OCI-LY3 (cell line): Measurements from ENCODE around the gene NPR3.

ENCODE experiments used
- H2AFZ ChIP-seq: fragments of 200-600, 300-600 bp; shearing (Covaris generic); 2 replicates; pipeline ENCODE4 v1.6.0; 2014; ENCODE audit warnings: antibody characterized with exemption, low read depth, low read length
- H3K27ac ChIP-seq: fragments of 200-600, 300-600 bp; sonication (generic); 2 replicates; pipeline ENCODE4 v1.5.1; 2014; ENCODE audit warnings: mild to moderate bottlenecking, low read length, moderate library complexity, mixed read lengths
- H3K27me3 ChIP-seq: fragments of 200-600, 300-600 bp; sonication (generic); 2 replicates; pipeline ENCODE4 v1.6.1; 2014; ENCODE audit warnings: low read depth, low read length, mixed read lengths
- H3K36me3 ChIP-seq: fragments of 200-600, 300-600 bp; sonication (generic); replicated peaks from 2 replicates; pipeline ENCODE3; 2014; ENCODE audit warnings: low read depth, low read length, mixed read lengths
- H3K4me1 ChIP-seq: fragments of 300-600, 200-600 bp; sonication (generic); 2 replicates; pipeline ENCODE4 v1.6.1; 2014; ENCODE audit warnings: low read length, mixed read lengths
- H3K4me2 ChIP-seq: fragments of 200-600, 300-600 bp; sonication (generic); 2 replicates; pipeline ENCODE4 v1.6.1; 2014; ENCODE audit warnings: low read length, mixed read lengths
- H3K4me3 ChIP-seq: fragments of 300-600, 200-600 bp; sonication (generic); 2 replicates; pipeline ENCODE4 v1.5.1; 2014; ENCODE audit warnings: antibody characterized with exemption, mild to moderate bottlenecking, low read length, moderate library complexity
- H3K79me2 ChIP-seq: fragments of 300-600, 200-600 bp; shearing (Covaris generic); 2 replicates; pipeline ENCODE4 v1.6.1; 2014; ENCODE audit warnings: mild to moderate bottlenecking, low read length, mixed read lengths
- H3K9ac ChIP-seq: fragments of 300-600, 200-600 bp; shearing (Covaris generic); 2 replicates; pipeline ENCODE4 v1.6.0; 2014; ENCODE audit warnings: mild to moderate bottlenecking, low read length, moderate library complexity
- H3K9me3 ChIP-seq: fragments of 200-600, 300-600 bp; shearing (Covaris generic); 2 replicates; pipeline ENCODE4 v1.6.1; 2014; ENCODE audit warnings: low read length, mixed read lengths; ENCODE audit not compliant: insufficient read depth
- H4K20me1 ChIP-seq: fragments of 200-600, 300-600 bp; sonication (generic); 2 replicates; pipeline ENCODE4 v1.6.1; 2016; ENCODE audit warnings: low read length, mixed read lengths; ENCODE audit not compliant: insufficient read depth
- EZH2phosphoT487 ChIP-seq: fragments of 200-600 bp; shearing (Covaris generic); IDR thresholded peaks from 2 replicates; pipeline ENCODE4 v1.6.1; 2018; ENCODE audit warnings: antibody characterized with exemption, mixed run types, low read depth
- TF ChIP-seq, protein P1 (sequence below): fragments of 200-600, 300-600 bp; sonication (generic); IDR thresholded peaks from 2 replicates; pipeline ENCODE4 v1.5.1; 2014; ENCODE audit warnings: antibody characterized with exemption, low read length, low read depth

Gene NPR3

DNA sequence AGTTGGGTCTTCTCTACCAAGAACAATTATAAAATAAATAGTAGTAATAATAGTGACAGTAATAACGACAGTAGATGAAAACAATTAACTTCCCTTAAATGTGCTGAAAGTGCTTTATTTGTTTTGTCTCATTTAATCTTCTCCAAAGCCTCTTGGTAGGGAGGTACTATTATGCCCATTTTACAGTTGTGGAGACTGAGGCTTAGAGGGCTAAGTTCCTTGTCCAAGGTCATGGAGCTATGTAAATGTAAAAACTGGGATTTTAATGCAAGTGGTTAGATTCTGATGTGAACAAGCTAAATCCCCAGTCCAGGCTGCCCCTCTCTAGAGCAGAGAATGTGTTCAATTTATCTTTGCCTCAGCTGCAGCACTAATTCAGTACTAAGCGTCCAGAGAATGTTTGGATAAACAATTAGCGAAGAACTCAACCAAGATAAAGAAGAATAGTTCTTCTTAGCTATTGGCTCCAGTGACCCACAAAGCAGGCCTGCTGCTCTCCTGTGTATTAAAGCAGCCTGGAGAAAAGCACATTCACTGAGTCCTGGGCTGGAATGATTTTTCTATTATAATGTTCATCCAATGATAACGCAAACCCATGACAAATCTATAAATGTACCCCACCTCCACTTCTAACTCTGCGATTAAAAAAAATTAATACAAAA is 68.8 kb downstream of the NPR3 start:
- H3K36me3 ChIP-seq: no peaks in the 10 kb centered on the region
- no peak overlapping the region for H3K27ac ChIP-seq
- no peak overlapping the region for H2AFZ ChIP-seq
- H3K4me3 ChIP-seq: no peak overlapping the region
- no peak overlapping the region for H3K4me2 ChIP-seq
- H3K79me2 ChIP-seq: no peaks in the 10 kb centered on the region
- no peaks in the 10 kb centered on the region for H3K9me3 ChIP-seq
- H3K9ac ChIP-seq: no peak overlapping the region
- peaks cover 17% of the 10 kb centered on the region for H3K4me1 ChIP-seq
- no peaks in the 10 kb centered on the region for H4K20me1 ChIP-seq
- H3K27me3 ChIP-seq: no peaks in the 10 kb centered on the region
- no peak for TF ChIP-seq EZH2phosphoT487
- TF ChIP-seq, protein P1, sequence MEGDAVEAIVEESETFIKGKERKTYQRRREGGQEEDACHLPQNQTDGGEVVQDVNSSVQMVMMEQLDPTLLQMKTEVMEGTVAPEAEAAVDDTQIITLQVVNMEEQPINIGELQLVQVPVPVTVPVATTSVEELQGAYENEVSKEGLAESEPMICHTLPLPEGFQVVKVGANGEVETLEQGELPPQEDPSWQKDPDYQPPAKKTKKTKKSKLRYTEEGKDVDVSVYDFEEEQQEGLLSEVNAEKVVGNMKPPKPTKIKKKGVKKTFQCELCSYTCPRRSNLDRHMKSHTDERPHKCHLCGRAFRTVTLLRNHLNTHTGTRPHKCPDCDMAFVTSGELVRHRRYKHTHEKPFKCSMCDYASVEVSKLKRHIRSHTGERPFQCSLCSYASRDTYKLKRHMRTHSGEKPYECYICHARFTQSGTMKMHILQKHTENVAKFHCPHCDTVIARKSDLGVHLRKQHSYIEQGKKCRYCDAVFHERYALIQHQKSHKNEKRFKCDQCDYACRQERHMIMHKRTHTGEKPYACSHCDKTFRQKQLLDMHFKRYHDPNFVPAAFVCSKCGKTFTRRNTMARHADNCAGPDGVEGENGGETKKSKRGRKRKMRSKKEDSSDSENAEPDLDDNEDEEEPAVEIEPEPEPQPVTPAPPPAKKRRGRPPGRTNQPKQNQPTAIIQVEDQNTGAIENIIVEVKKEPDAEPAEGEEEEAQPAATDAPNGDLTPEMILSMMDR: no peak

DNA sequence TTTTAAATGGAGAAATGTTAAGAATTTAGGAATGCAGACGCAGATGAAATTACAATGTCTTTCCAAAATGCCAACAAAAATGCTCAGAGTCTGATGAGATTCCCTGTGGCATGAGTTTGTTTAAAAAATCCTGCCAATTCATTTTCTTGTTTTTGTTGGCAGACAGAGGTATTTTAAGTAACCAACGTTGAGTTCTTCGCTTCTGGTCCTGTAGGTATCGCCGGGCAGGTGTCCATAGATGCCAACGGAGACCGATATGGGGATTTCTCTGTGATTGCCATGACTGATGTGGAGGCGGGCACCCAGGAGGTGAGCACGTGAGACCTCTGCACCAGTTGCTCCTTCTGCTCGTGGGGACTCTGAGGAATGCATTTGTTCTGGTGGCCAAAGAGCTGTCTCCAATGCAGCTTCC is 69.4 kb downstream of the NPR3 start:
- Histone ChIP-seq H3K4me1 (peaks cover 17% of the 10 kb centered on the region), H3K9ac (no peak overlapping the region), H3K36me3 (no peaks in the 10 kb centered on the region), H3K79me2 (no peaks in the 10 kb centered on the region), H4K20me1 (no peaks in the 10 kb centered on the region), H2AFZ (no peak overlapping the region), H3K4me2 (no peak overlapping the region), H3K9me3 (no peaks in the 10 kb centered on the region), H3K4me3 (no peak overlapping the region), H3K27me3 (no peaks in the 10 kb centered on the region), H3K27ac (no peak overlapping the region)
- TF ChIP-seq, protein P1: no peak
- no peak for TF ChIP-seq EZH2phosphoT487

DNA sequence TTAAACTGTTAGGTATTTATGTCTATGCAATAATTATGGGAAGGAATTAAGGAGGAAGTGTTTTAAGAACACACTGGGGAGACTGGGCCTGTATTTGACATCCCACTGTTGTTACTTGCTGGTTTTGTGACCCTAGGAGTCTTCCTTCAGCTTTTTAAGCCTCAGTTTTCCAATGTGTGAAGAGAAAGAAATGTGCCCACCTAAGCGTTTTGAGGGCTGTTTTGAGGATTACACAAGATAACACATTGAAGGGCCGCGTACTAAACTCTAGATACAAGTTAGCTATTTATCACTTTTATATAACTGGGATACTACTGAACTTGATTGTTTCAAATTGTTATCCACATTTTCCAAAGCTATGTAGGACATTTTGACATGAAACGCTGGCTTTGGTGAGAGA is 72.5 kb downstream of the NPR3 start:
- TF ChIP-seq, protein P1: no peak
- no peak for TF ChIP-seq EZH2phosphoT487
- Histone ChIP-seq H4K20me1 (no peaks in the 10 kb centered on the region), H3K27me3 (peaks cover 11% of the 10 kb centered on the region; the same call in 1 of the 2 replicates), H3K79me2 (no peaks in the 10 kb centered on the region), H3K27ac (no peak overlapping the region), H3K4me3 (no peak overlapping the region), H3K9ac (no peak overlapping the region), H3K36me3 (no peaks in the 10 kb centered on the region), H3K4me2 (no peak overlapping the region), H2AFZ (no peak overlapping the region), H3K9me3 (no peaks in the 10 kb centered on the region), H3K4me1 (peaks cover 9% of the 10 kb centered on the region)

DNA sequence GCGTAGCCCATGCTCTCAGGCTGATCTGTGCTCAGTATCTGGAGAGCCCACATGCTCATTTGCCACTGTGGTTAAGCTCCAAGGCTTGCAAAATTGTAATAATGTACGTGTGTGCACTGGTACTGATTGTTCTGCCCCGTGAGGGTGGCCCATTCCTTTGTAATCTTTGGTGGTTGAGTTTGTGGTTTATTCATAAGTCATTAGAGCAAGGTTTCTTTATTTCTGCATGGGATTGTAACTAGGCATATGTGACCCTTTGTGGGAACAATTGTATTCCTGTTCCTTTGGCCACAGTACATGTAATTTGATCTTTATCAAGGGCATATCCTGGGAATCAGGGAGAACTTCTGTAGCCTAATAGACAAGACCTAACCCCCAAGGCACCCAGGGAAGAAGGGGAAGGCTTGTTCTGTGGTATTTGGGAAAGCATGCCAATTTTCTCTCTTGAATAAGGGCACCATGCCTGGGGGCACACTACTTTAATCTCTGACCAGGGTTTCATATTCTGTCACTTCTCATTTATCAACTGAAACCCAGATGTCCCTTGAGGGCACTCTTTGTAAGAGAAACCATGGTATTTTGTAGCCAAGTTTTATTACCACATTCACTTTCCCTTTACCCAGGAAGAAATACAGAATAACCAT is 74.6 kb downstream of the NPR3 start:
- H3K4me2 ChIP-seq: peak overlapping the region; percentile 33
- H3K9me3 ChIP-seq: no peaks in the 10 kb centered on the region
- TF ChIP-seq EZH2phosphoT487: no peak
- TF ChIP-seq, protein P1: no peak
- H3K9ac ChIP-seq: no peak overlapping the region
- no peaks in the 10 kb centered on the region for H3K36me3 ChIP-seq
- H4K20me1 ChIP-seq: no peaks in the 10 kb centered on the region
- no peak overlapping the region for H2AFZ ChIP-seq
- no peaks in the 10 kb centered on the region for H3K79me2 ChIP-seq
- no peak overlapping the region for H3K4me3 ChIP-seq
- H3K27me3 ChIP-seq: peaks cover 11% of the 10 kb centered on the region; the same call in 1 of the 2 replicates
- peaks cover 9% of the 10 kb centered on the region for H3K4me1 ChIP-seq
- H3K27ac ChIP-seq: no peak overlapping the region
